DOHH2 (cell line): Measurements from ENCODE around the gene TLR7.
A peak's percentile ranks its signal among the peaks of the same experiment; 100 is the strongest.

Experiments
- H3F3A ChIP-seq: fragments of 200-600 bp; sonication (generic), shearing (Covaris generic); 2 replicates; pipeline ENCODE4 v1.6.0; 2016; ENCODE audit warnings: antibody characterized with exemption, mild to moderate bottlenecking; ENCODE audit not compliant: control insufficient read depth, insufficient read depth
- H3K27ac ChIP-seq: fragments of 200-600 bp; sonication (generic); 2 replicates; pipeline ENCODE4 v1.5.1; 2014; ENCODE audit warnings: low read depth, mild to moderate bottlenecking, low read length, moderate library complexity
- H3K27me3 ChIP-seq: fragments of 200-600 bp; sonication (generic); 2 replicates; pipeline ENCODE4 v1.6.1; 2014; ENCODE audit warnings: mild to moderate bottlenecking, low read length, mixed read lengths; ENCODE audit not compliant: control insufficient read depth
- H3K36me3 ChIP-seq: fragments of 200-600 bp; sonication (generic); 2 replicates; pipeline ENCODE4 v1.6.1; 2014; ENCODE audit warnings: mild to moderate bottlenecking, low read length, moderate library complexity, mixed read lengths; ENCODE audit not compliant: control insufficient read depth
- H3K4me1 ChIP-seq: fragments of 200-600 bp; sonication (generic); 2 replicates; pipeline ENCODE4 v1.6.1; 2014; ENCODE audit warnings: mild to moderate bottlenecking, low read length, mixed read lengths; ENCODE audit not compliant: control insufficient read depth
- H3K4me2 ChIP-seq: fragments of 200-600 bp; sonication (generic); 2 replicates; pipeline ENCODE4 v1.6.0; 2014; ENCODE audit warnings: mild to moderate bottlenecking, low read length, moderate library complexity
- H3K4me3 ChIP-seq: fragments of 200-600 bp; sonication (generic); 2 replicates; pipeline ENCODE4 v1.5.1; 2014; ENCODE audit warnings: mild to moderate bottlenecking, low read length, mixed read lengths
- H3K79me2 ChIP-seq: fragments of 200-600 bp; sonication (generic); 2 replicates; pipeline ENCODE4 v1.6.1; 2014; ENCODE audit warnings: mild to moderate bottlenecking, low read length, mixed read lengths; ENCODE audit not compliant: control insufficient read depth
- H3K9me2 ChIP-seq: fragments of 200-600 bp; sonication (generic); replicated peaks from 2 replicates; pipeline ENCODE4 v1.6.1; 2014; ENCODE audit warnings: mild to moderate bottlenecking, low read length, mixed read lengths; ENCODE audit not compliant: control insufficient read depth
- H3K9me3 ChIP-seq: fragments of 200-600 bp; sonication (generic); 2 replicates; pipeline ENCODE4 v1.6.1; 2014; ENCODE audit warnings: antibody characterized with exemption, low read length, mixed read lengths; ENCODE audit not compliant: control insufficient read depth, insufficient read depth
- H4K20me1 ChIP-seq: fragments of 200-600 bp; sonication (generic); 2 replicates; pipeline ENCODE4 v1.6.0; 2014; ENCODE audit warnings: low read depth, mild to moderate bottlenecking, antibody characterized with exemption, low read length, moderate library complexity; ENCODE audit not compliant: control insufficient read depth, insufficient read depth
- CTCF ChIP-seq: fragments of 200-600 bp; sonication (generic); IDR thresholded peaks from one replicate; pipeline ENCODE4 v1.5.1; 2014; ENCODE audit warnings: antibody characterized with exemption, mild to moderate bottlenecking, low read depth, low read length; ENCODE audit not compliant: poor library complexity, severe bottlenecking
- EZH2phosphoT487 ChIP-seq: fragments of 200-600 bp; sonication (generic); IDR thresholded peaks from 2 replicates; pipeline ENCODE4 v1.6.1; 2017; ENCODE audit warnings: borderline replicate concordance, mild to moderate bottlenecking, antibody characterized with exemption, low read length, moderate library complexity, mixed read lengths

The TLR7 gene

DNA sequence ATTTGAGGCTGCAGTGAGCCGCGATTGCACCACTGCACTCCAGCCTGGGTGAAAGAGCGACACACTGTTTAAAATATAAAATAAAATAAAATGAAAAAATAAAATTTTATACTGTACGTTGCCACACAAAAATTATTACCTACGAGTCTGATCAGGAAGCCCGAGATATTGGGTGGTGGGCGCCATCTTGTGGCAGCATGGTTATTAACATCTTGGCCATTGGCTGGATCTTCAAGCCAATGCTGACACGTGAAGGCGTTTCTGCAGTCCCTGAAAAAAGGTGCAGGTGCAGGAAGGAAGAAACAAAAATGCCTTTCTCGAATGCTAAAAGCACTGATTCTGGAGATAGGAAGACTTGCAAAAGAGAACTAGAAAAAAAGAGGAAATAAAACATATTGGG, 34.6 kb downstream of the TLR7 start:
- peak; percentile 55 for TF ChIP-seq CTCF
- TF ChIP-seq EZH2phosphoT487, result no peak
- H3K27me3 ChIP-seq, result no peaks in the 10 kb centered on the region
- no peaks in the 10 kb centered on the region for H3K9me3 ChIP-seq
- H3K4me2 ChIP-seq, result no peak overlapping the region
- no peaks in the 10 kb centered on the region for H4K20me1 ChIP-seq
- H3K4me3 ChIP-seq, result no peak overlapping the region
- no peaks in the 10 kb centered on the region for H3F3A ChIP-seq
- H3K27ac ChIP-seq, result no peak overlapping the region
- no peaks in the 10 kb centered on the region for H3K36me3 ChIP-seq
- no peaks in the 10 kb centered on the region for H3K79me2 ChIP-seq
- no peaks in the 10 kb centered on the region for H3K4me1 ChIP-seq
- no peaks in the 10 kb centered on the region for H3K9me2 ChIP-seq

GRCh38 chrX:12903646-12904045, 36.8 kb downstream of the TLR7 start:
- no peaks in the 10 kb centered on the region for H3K9me3 ChIP-seq
- no peaks in the 10 kb centered on the region for H3K4me1 ChIP-seq
- no peak overlapping the region for H3K4me3 ChIP-seq
- no peaks in the 10 kb centered on the region for H4K20me1 ChIP-seq
- no peak overlapping the region for H3K27ac ChIP-seq
- no peaks in the 10 kb centered on the region for H3K9me2 ChIP-seq
- no peaks in the 10 kb centered on the region for H3K79me2 ChIP-seq
- no peak for TF ChIP-seq CTCF
- H3F3A ChIP-seq, result no peaks in the 10 kb centered on the region
- no peaks in the 10 kb centered on the region for H3K36me3 ChIP-seq
- no peak overlapping the region for H3K4me2 ChIP-seq
- H3K27me3 ChIP-seq, result no peaks in the 10 kb centered on the region

- H3K4me2 ChIP-seq, result no peak within 1 kb of the TSS
- H3K27me3 ChIP-seq, result no peaks in the 10 kb centered on the region
- no peaks in the 10 kb centered on the region for H3K36me3 ChIP-seq
- H3K4me1 ChIP-seq, result no peaks in the 10 kb centered on the region
- no peaks in the 10 kb centered on the region for H4K20me1 ChIP-seq
- no peaks in the 10 kb centered on the region for H3K79me2 ChIP-seq
- H3K27ac ChIP-seq, result no peak within 1 kb of the TSS
- no peaks in the 10 kb centered on the region for H3F3A ChIP-seq
- no peak within 1 kb of the TSS for H3K4me3 ChIP-seq
- TF ChIP-seq CTCF, result no peak
- TF ChIP-seq EZH2phosphoT487, result no peak
- H3K9me2 ChIP-seq, result no peaks in the 10 kb centered on the region
- no peaks in the 10 kb centered on the region for H3K9me3 ChIP-seq
Measured at GRCh38 chrX:12906046-12906761, 39.3 kb downstream of the TLR7 start, which contains the start of gene TLR8. TLR8 (plus strand) TSS chrX:12906620; CDS start chrX:12906707, 87 bp downstream.
